ENCODE data around the gene TMEM50A. TPM values are rescaled to one million over a fixed set of nuclear protein-coding genes. Genes with fewer than 3 reads are reported as not detected.
A peak's percentile ranks its signal among the peaks of the same experiment; 100 is the strongest.
"Not testable (repeated sequence)": the region's sequence is repeated elsewhere in the genome, so short reads cannot be mapped to it uniquely, and the experiment has no call there.

The TMEM50A gene
- total and polyA plus RNA-seq, 2 donors from 2014 or later = 115 to 118 TPM

- H3K9me3 ChIP-seq (ENCODE audit: control insufficient read depth in 2 of 3, insufficient read depth in 1 of 3, low read length in 3 of 3); H3K27ac ChIP-seq (ENCODE audit: low read depth in 2 of 2, low read length in 2 of 2); H3K4me1 ChIP-seq (ENCODE audit: control insufficient read depth in 2 of 3, insufficient read depth in 2 of 3, low read depth in 1 of 3, low read length in 3 of 3); intact Hi-C loops (cut with DNase I); DNase-seq; H3K4me3 ChIP-seq (ENCODE audit: low read length in 3 of 3); H3K36me3 ChIP-seq (ENCODE audit: control insufficient read depth in 2 of 3, insufficient read depth in 3 of 3, low read length in 3 of 3); H3K9ac ChIP-seq (ENCODE audit: low read length in 3 of 3); FAIRE-seq; H3K27me3 ChIP-seq (ENCODE audit: control insufficient read depth, insufficient read depth, low read length): not testable (repeated sequence)
Measured at GRCh38 chr1:25388691-25389090, 50.6 kb downstream of the TMEM50A start.

GRCh38 chr1:25389721-25390120 is 51.6 kb downstream of the TMEM50A start:
- H3K4me3 ChIP-seq (ENCODE audit: low read length in 3 of 3); H3K9me3 ChIP-seq (ENCODE audit: control insufficient read depth in 2 of 3, insufficient read depth in 1 of 3, low read length in 3 of 3); H3K36me3 ChIP-seq (ENCODE audit: control insufficient read depth in 2 of 3, insufficient read depth in 3 of 3, low read length in 3 of 3); H3K9ac ChIP-seq (ENCODE audit: low read length in 3 of 3); DNase-seq; intact Hi-C loops (cut with DNase I); H3K4me1 ChIP-seq (ENCODE audit: control insufficient read depth in 2 of 3, insufficient read depth in 2 of 3, low read depth in 1 of 3, low read length in 3 of 3); H3K27ac ChIP-seq (ENCODE audit: low read depth in 2 of 2, low read length in 2 of 2); FAIRE-seq; H3K27me3 ChIP-seq (ENCODE audit: control insufficient read depth, insufficient read depth, low read length): not testable (repeated sequence)

GRCh38 chr1:25392841-25393240 is 54.7 kb downstream of the TMEM50A start:
- TF ChIP-seq CTCF (IDR thresholded peaks at IDR 0.05; ENCODE audit: borderline replicate concordance, extremely low read depth, insufficient read depth) = no peak
- no peak overlapping the region for H3K9ac ChIP-seq (ENCODE audit: low read length in 3 of 3)
- no peaks in the 10 kb centered on the region for H3K9me3 ChIP-seq (ENCODE audit: control insufficient read depth in 2 of 3, insufficient read depth in 1 of 3, low read length in 3 of 3)
- intact Hi-C loops (cut with DNase I) = no loop called here
- no peak overlapping the region for H3K4me3 ChIP-seq (ENCODE audit: low read length in 3 of 3)
- H3K4me1 ChIP-seq (ENCODE audit: control insufficient read depth in 2 of 3, insufficient read depth in 2 of 3, low read depth in 1 of 3, low read length in 3 of 3) = no peaks in the 10 kb centered on the region
- H3K36me3 ChIP-seq (ENCODE audit: control insufficient read depth in 2 of 3, insufficient read depth in 3 of 3, low read length in 3 of 3) = no peaks in the 10 kb centered on the region
- no peak for FAIRE-seq
- no peak for DNase-seq
- no peak overlapping the region for H3K27ac ChIP-seq (ENCODE audit: low read depth in 2 of 2, low read length in 2 of 2)
- H3K27me3 ChIP-seq (ENCODE audit: control insufficient read depth, insufficient read depth, low read length) = no peaks in the 10 kb centered on the region

- H3K27me3 ChIP-seq (ENCODE audit: control insufficient read depth, insufficient read depth, low read length); H3K27ac ChIP-seq (ENCODE audit: low read depth in 2 of 2, low read length in 2 of 2); H3K9ac ChIP-seq (ENCODE audit: low read length in 3 of 3); H3K36me3 ChIP-seq (ENCODE audit: control insufficient read depth in 2 of 3, insufficient read depth in 3 of 3, low read length in 3 of 3); intact Hi-C loops (cut with DNase I); H3K4me3 ChIP-seq (ENCODE audit: low read length in 3 of 3); H3K9me3 ChIP-seq (ENCODE audit: control insufficient read depth in 2 of 3, insufficient read depth in 1 of 3, low read length in 3 of 3); FAIRE-seq; H3K4me1 ChIP-seq (ENCODE audit: control insufficient read depth in 2 of 3, insufficient read depth in 2 of 3, low read depth in 1 of 3, low read length in 3 of 3): not testable (repeated sequence)
- DNase-seq = peak in 1 of 5 donors; percentile 19
Measured at GRCh38 chr1:25397549-25397948, 59.4 kb downstream of the TMEM50A start.

GRCh38 chr1:25398079-25398478 is 59.9 kb downstream of the TMEM50A start:
- DNase-seq; H3K27ac ChIP-seq (ENCODE audit: low read depth in 2 of 2, low read length in 2 of 2); H3K4me1 ChIP-seq (ENCODE audit: control insufficient read depth in 2 of 3, insufficient read depth in 2 of 3, low read depth in 1 of 3, low read length in 3 of 3); H3K4me3 ChIP-seq (ENCODE audit: low read length in 3 of 3); H3K27me3 ChIP-seq (ENCODE audit: control insufficient read depth, insufficient read depth, low read length); intact Hi-C loops (cut with DNase I); FAIRE-seq; H3K9ac ChIP-seq (ENCODE audit: low read length in 3 of 3); H3K36me3 ChIP-seq (ENCODE audit: control insufficient read depth in 2 of 3, insufficient read depth in 3 of 3, low read length in 3 of 3); H3K9me3 ChIP-seq (ENCODE audit: control insufficient read depth in 2 of 3, insufficient read depth in 1 of 3, low read length in 3 of 3): not testable (repeated sequence)
